WTC11 (cell line): ENCODE data around the gene EFHC2.

Source experiments
- FOXP4 ChIP-seq: sonication (generic); formaldehyde crosslinking; IDR thresholded peaks from 2 replicates; pipeline ENCODE4 v1.8.0; 2022; ENCODE audit warnings: mild to moderate bottlenecking, missing genetic modification reagents
- HMGA2 ChIP-seq: fragments of 250-450 bp; sonication (Bioruptor Pico); IDR thresholded peaks from 2 replicates; pipeline ENCODE4 v1.4.0; 2021; ENCODE audit warnings: mild to moderate bottlenecking, moderate library complexity
- MXD4 ChIP-seq: fragments of 250-450 bp; sonication (Bioruptor Pico); IDR thresholded peaks from 2 replicates; pipeline ENCODE4 v1.8.0; 2021; ENCODE audit warnings: mild to moderate bottlenecking, moderate library complexity, borderline replicate concordance
- NR1H2 ChIP-seq: sonication (generic); formaldehyde crosslinking; IDR thresholded peaks from 2 replicates; pipeline ENCODE4 v1.9.0; 2021; ENCODE audit warnings: mild to moderate bottlenecking, moderate library complexity, missing genetic modification reagents
- ZBTB21 ChIP-seq: sonication (generic); formaldehyde crosslinking; IDR thresholded peaks from 2 replicates; pipeline ENCODE4 v1.8.1; 2023; ENCODE audit warnings: mild to moderate bottlenecking, missing genetic modification reagents, borderline replicate concordance

GRCh38 chrX:44314808-44315207, 28.7 kb downstream of the EFHC2 start:
- TF ChIP-seq ZBTB21 (CRISPR knock-in tag) (no peak), HMGA2 (CRISPR knock-in tag) (no peak), NR1H2 (CRISPR knock-in tag) (no peak), FOXP4 (CRISPR knock-in tag) (no peak), MXD4 (CRISPR knock-in tag) (no peak)
